Adipose tissue (tissue), 3 donors: Measurements from ENCODE around the gene MFAP3. TPM values are rescaled to one million over a fixed set of nuclear protein-coding genes. Genes with fewer than 3 reads are reported as not detected.
A peak's percentile ranks its signal among the peaks of the same experiment; 100 is the strongest.
"Not testable (repeated sequence)": the region's sequence is repeated elsewhere in the genome, so short reads cannot be mapped to it uniquely, and the experiment has no call there.

ENCODE experiments used
- H3K27ac ChIP-seq: one replicate; pipeline ENCODE4 v1.5.1; 2013; ENCODE audit warnings: low read depth, low read length
- WGBS, 3 donors: extraction: QIAGEN DNeasy Blood & Tissue Kit; methylation state at CpG; one replicate each; pipeline ENCODE4 v1.1.7; 2013; 5-methylcytosine and 5-hydroxymethylcytosine counted together
- polyA plus RNA-seq, 3 donors: library from polyadenylated mRNA; stranded (reverse); fragments of 200-250 nt; gene quantifications; one replicate each; pipeline ENCODE4 v1.2.3, GENCODE V29; 2013
- donor health status: healthy with polysubstance abuse.
- donor health status: Bipolar disorder and iron deficiency.
- donor health status: healthy.

The MFAP3 gene
- 10 to 100 TPM in 1 of 3 donors, 1 to 10 TPM in 2; 3.1 to 19.2 (median 9.2) TPM for polyA plus RNA-seq

GRCh38 chr5:154038707-154039457 is at the start of gene MFAP3, which contains the start of gene FAM114A2:
TSS of gene MFAP3 (plus strand) at chr5:154038967. CDS start at chr5:154049723, 10,756 bp downstream.
TSS of gene FAM114A2 (minus strand) at chr5:154038910. CDS start at chr5:154034953, 3,957 bp downstream.
- WGBS, 3 donors, result 1% methylated on average over 51 of the region's 51 CpGs

GRCh38 chr5:153991168-153991567 is 47.6 kb upstream of the MFAP3 start:
- no peak overlapping the region for H3K27ac ChIP-seq

More at GRCh38 chr5:154038707-154039457, at the start of gene MFAP3, which contains the start of gene FAM114A2:
- H3K27ac ChIP-seq, result peak within 1 kb of the TSS; percentile 51

DNA sequence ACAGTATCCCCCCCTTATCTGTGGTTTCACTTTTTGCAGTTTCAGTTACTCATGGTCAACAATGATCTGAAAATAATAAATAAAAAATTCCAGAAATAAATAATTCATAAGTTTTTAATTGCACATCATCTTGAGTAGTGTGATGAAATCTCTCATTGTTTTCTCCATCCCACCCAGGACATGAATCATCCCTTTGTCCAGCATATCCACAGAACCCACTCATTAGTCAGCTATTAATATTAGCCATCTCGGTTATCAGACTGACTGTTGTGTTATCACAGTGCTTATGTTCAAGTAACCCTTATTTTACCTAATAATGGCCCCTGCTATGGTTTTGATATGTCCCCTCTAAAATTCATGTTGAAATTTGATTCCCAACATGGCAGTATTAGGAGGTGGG is 40.8 kb upstream of the MFAP3 start:
- 61 to 70% (median 66%) methylated on average over 1 of the region's 1 CpG for WGBS, 3 donors

GRCh38 chr5:153998768-153999167 is 40.0 kb upstream of the MFAP3 start:
- no peak overlapping the region for H3K27ac ChIP-seq
- WGBS, 3 donors, result 97 to 98% (median 97%) methylated on average over 1 of the region's 1 CpG

More for the DNA sequence above, 40.8 kb upstream of the MFAP3 start:
- H3K27ac ChIP-seq, result no peak overlapping the region

GRCh38 chr5:153999995-154000394 is 38.8 kb upstream of the MFAP3 start:
- WGBS, 3 donors, result 95 to 98% (median 98%) methylated on average over 3 of the region's 3 CpGs
- no peak overlapping the region for H3K27ac ChIP-seq

GRCh38 chr5:154000703-154001102 is 38.1 kb upstream of the MFAP3 start:
- no peak overlapping the region for H3K27ac ChIP-seq

DNA sequence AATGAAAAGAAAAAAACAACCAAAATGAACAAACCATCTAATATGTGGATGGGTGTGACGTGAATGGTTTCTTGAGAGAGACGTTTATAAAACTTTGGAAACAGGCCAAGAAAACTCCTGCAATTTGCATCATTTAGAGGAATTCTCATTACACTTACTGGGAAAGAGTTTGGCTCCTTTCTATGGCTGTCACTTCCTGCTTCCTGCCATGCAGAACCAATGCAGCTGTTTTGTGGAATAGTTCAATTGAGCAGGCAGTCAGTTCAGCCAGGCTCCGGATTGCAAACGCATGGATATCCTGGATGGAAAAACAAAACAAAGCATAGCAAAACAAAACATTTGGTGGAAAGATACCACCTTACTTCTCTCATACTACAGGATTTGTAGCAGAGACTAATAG is 36.7 kb upstream of the MFAP3 start:
- no peak overlapping the region for H3K27ac ChIP-seq
- WGBS, 3 donors, result 44 to 58% (median 50%) methylated on average over 4 of the region's 4 CpGs

GRCh38 chr5:154002511-154003020 is 36.2 kb upstream of the MFAP3 start:
- WGBS, 3 donors, result 74 to 82% (median 76%) methylated on average over 7 of the region's 7 CpGs
- no peak overlapping the region for H3K27ac ChIP-seq

DNA sequence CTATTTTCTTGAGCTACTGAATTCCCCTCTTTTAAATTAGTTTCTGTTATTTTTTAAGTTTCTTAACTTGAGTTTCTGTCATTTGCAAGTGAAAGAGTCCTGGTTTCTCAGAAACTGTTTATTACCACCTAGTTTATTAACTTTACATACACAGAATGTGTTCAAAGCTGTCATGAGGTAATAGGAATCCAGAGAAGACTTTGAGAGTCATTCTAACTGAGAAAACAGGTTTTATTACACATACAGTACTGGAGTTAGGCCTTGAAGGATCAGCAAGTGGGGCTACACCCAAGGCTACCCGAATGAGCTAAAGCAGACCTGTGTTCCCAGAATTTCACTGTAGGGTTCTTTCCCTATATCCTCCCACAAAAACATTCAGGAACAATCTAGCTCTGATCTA is 33.1 kb upstream of the MFAP3 start:
- H3K27ac ChIP-seq, result no peak overlapping the region
- WGBS, 3 donors, result 96 to 98% (median 97%) methylated on average over 1 of the region's 1 CpG

DNA sequence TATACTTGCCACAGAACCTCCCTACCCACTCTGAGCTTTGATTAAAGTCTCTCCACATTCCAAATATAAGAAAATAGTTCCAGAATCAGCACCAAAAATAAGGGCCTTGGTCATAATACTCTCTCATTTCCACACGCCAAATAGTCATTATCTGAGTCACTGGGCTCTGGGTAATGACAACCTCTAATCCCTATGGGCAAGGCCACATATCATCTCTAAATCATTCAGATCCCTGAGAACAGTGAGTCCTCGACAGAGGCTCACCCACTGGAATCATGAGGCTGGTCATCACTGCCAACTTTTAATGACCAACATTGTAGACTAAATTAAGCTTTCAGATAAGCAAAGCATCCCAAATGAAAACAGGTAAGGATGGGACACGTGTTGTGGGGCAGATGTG is 28.1 kb upstream of the MFAP3 start:
- no peak overlapping the region for H3K27ac ChIP-seq
- 55 to 59% (median 57%) methylated on average over 3 of the region's 3 CpGs for WGBS, 3 donors

DNA sequence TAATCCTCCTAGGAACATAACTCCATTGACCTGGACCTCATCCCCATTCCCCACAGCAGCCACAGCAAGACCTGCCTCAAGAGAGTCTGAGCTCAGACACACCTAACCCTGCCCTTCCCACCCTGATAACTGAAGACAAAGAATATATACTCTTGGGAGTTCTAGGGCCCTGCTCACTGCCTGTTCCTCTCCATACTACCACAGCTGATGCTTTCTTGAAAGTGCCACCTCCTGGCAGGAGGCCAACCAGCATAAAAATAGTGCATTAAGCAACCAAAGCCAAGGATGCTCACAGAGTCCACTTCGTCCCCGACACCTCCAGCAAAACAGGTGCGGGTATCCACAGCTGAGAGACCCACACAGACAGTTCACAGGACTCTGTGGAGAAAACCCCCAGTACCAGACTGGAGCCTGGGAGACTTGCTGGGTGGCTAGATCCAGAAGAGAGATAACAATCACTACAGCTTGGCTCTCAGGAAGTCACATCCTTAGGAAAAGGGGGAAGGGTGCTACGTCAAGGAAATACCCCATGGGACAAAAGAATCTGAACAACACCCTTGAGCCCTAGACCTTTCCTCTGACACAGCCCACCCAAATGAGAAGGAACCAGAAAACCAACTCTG is 23.6 kb upstream of the MFAP3 start:
- no peak overlapping the region for H3K27ac ChIP-seq
- WGBS, 3 donors, result 77 to 92% (median 90%) methylated on average over 4 of the region's 4 CpGs

DNA sequence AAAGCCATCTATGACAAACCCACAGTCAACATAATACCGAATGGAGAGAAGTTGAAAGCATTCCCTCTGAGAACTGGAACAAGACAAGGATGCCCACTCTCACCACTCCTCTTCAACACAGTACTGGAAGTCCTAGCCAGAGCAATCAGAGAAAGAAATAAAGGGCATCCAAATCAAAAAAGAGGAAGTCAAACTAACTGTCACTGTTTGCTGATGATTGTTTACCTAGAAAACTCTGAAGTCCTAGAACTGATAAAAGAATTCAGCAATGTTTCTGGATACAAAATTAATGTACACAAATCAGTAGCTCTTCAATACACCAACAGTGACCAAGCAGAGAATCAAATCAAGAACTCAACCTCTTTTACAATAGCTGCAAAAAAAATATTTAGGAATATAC is 19.8 kb upstream of the MFAP3 start:
- H3K27ac ChIP-seq, result not testable (repeated sequence)
- WGBS, 3 donors, result 95 to 98% (median 96%) methylated on average over 1 of the region's 1 CpG

- no peak overlapping the region for H3K27ac ChIP-seq
Measured at GRCh38 chr5:154025951-154026350, 12.8 kb upstream of the MFAP3 start.

DNA sequence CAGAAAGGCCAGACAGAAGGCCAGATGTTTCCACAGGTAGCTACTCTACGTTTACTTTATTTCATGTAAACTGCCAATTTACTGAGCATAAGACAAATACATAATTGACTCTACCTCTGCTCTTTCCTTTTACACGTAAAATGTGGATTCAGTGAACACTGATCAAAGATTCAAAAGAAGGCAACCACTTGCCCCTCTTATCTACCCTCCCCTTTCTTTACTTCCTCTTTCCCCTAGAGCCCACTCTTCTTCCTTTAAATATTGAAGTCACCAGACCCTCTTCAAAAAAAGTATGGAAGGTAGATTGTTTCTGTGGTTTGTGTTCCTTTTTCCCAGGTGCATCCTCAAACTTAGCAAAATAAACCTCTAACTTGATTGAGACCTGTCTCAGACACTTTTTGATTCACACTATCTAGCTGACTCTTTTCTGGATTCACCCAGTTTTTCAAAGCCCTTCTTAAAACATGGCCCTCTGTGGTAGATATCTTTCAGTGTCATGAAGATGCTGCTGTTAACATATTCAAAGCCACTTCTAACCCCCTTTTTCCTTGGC is 6.8 kb upstream of the MFAP3 start:
- 52 to 82% (median 77%) methylated on average over 2 of the region's 2 CpGs for WGBS, 3 donors
- H3K27ac ChIP-seq, result no peak overlapping the region

GRCh38 chr5:154034944-154035343 is 3.8 kb upstream of the MFAP3 start:
- 88 to 97% (median 97%) methylated on average over 3 of the region's 3 CpGs for WGBS, 3 donors
- no peak overlapping the region for H3K27ac ChIP-seq

- 0 to 1% (median 0%) methylated on average over 22 of the region's 22 CpGs for WGBS, 3 donors
- peak overlapping the region; percentile 51 for H3K27ac ChIP-seq
Measured at GRCh38 chr5:154038261-154038706, 483 bp upstream of the MFAP3 start.

- WGBS, 3 donors, result 22 to 63% (median 41%) methylated on average over 1 of the region's 1 CpG
- no peak overlapping the region for H3K27ac ChIP-seq
Measured at GRCh38 chr5:154039458-154039829, 677 bp downstream of the MFAP3 start.

- no peak overlapping the region for H3K27ac ChIP-seq
Measured at GRCh38 chr5:154042766-154043165, 4.0 kb downstream of the MFAP3 start.

GRCh38 chr5:154044099-154044498 is 5.3 kb downstream of the MFAP3 start:
- H3K27ac ChIP-seq, result no peak overlapping the region
- 77 to 86% (median 83%) methylated on average over 3 of the region's 3 CpGs for WGBS, 3 donors

More at GRCh38 chr5:154042766-154043165, 4.0 kb downstream of the MFAP3 start:
- WGBS, 3 donors, result 15 to 43% (median 16%) methylated on average over 2 of the region's 2 CpGs
